Neutrophil (primary cell): Measurements from ENCODE around the gene TSPAN10.
A peak's percentile ranks its signal among the peaks of the same experiment; 100 is the strongest.

Source experiments
- H3K27ac ChIP-seq: fragments of 200-600 bp; sonication (generic); 2 replicates; pipeline ENCODE4 v1.5.1; 2016; ENCODE audit warnings: mild to moderate bottlenecking, moderate library complexity
- H3K27me3 ChIP-seq: fragments of 200-600 bp; sonication (generic); 2 replicates; pipeline ENCODE4 v1.6.0; 2016; ENCODE audit warnings: mild to moderate bottlenecking
- H3K36me3 ChIP-seq: fragments of 200-600 bp; sonication (generic); 2 replicates; pipeline ENCODE4 v1.5.1; 2017
- H3K4me1 ChIP-seq, 2 experiments: fragments of 200-600 bp in 1 of 2; sonication (generic) in 1 of 2; 1 replicate in 1 of 2; 2 replicates in 1 of 2; pipeline versions ENCODE4 v1.5.1 to v1.6.1; 2013 to 2016; ENCODE audit warnings: low read depth in 1 of 2, low read length in 1 of 2, mild to moderate bottlenecking in 1 of 2, moderate library complexity in 1 of 2; ENCODE audit not compliant: control insufficient read depth in 1 of 2, insufficient read depth in 1 of 2
- H3K4me3 ChIP-seq, 2 experiments: fragments of 200-600 bp in 1 of 2; sonication (generic) in 1 of 2; 1 replicate in 1 of 2; 2 replicates in 1 of 2; pipeline ENCODE4 v1.5.1; 2013 to 2016; ENCODE audit warnings: low read depth in 1 of 2, low read length in 1 of 2, mild to moderate bottlenecking in 1 of 2, moderate library complexity in 1 of 2
- H3K9me3 ChIP-seq: fragments of 200-600 bp; sonication (generic); 2 replicates; pipeline ENCODE4 v1.5.1; 2016
- TF ChIP-seq, protein P1 (sequence below): fragments of 200-600 bp; sonication (generic); IDR thresholded peaks from 2 replicates; pipeline ENCODE4 v1.5.1; 2016; ENCODE audit warnings: antibody characterized with exemption

TSPAN10 gene

DNA sequence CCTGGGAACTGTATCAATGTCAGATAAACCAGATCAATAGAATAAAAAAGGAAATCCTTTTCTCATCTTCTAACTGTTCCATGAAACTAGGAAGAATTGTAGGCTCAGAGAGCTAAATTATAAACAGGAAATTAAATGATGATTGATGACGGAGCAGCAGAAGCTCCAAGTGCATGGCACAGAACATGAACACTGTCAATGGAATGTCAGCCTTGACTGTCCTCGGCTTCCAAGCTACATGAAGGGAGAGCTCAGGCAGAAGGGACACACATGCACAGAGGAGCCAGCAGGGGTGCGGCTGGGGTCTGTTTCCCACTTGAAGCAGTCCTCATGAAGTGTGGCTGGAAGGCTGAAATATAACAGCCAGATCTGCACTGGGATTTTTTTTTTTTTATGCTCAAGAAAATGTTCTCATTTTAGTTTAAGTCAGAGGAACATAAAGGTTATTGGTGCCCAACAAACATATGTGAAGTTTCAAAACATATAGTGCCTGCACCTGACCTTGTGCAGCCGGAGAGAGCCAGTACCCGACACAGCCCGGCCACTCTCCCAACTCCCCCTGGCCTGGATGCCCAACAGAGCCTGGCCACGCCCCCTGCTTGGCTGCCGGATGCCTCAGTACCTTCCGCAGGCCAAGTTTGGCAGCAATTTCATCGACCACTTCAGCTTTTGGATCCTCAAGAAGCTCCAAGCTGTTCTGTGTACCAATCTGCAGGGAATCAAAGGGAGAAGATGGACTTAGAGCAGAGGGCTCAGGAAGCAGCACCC, 37.1 kb upstream of the TSPAN10 start:
- Histone ChIP-seq H3K4me3 (no peak overlapping the region), H3K4me1 (no peaks in the 10 kb centered on the region), H3K9me3 (no peaks in the 10 kb centered on the region), H3K27ac (no peak overlapping the region), H3K36me3 (peaks cover 89% of the 10 kb centered on the region), H3K27me3 (no peaks in the 10 kb centered on the region)
- TF ChIP-seq, protein P1, sequence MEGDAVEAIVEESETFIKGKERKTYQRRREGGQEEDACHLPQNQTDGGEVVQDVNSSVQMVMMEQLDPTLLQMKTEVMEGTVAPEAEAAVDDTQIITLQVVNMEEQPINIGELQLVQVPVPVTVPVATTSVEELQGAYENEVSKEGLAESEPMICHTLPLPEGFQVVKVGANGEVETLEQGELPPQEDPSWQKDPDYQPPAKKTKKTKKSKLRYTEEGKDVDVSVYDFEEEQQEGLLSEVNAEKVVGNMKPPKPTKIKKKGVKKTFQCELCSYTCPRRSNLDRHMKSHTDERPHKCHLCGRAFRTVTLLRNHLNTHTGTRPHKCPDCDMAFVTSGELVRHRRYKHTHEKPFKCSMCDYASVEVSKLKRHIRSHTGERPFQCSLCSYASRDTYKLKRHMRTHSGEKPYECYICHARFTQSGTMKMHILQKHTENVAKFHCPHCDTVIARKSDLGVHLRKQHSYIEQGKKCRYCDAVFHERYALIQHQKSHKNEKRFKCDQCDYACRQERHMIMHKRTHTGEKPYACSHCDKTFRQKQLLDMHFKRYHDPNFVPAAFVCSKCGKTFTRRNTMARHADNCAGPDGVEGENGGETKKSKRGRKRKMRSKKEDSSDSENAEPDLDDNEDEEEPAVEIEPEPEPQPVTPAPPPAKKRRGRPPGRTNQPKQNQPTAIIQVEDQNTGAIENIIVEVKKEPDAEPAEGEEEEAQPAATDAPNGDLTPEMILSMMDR, result no peak

DNA sequence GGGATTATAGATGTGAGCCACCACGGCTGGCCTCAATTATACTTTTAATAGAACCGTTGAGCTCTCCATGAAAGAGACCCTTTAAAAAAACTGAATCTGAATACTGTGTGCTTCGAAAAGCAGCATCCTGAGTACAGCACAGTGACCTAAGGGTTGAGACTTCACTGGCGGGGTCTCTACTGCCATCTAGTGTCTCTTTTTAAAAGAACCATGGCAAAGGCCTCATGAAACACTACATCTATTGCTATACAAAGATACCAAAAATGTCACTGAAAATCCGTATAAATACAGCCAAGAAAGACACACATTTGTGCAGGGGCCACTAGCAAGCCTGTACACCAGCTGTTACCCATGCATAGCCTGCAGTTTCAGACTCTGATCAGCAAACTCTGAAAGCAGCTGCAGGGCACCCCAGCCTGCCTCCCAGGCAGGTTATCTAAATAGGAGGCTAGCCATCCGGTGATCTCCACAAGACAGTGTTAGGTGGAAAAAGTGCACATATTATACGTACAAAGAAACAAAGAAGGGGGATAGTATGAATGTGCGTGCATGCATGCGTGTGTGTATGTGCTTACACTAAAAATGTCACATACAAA, 35.4 kb upstream of the TSPAN10 start:
- no peaks in the 10 kb centered on the region for H3K9me3 ChIP-seq
- no peak overlapping the region for H3K27ac ChIP-seq
- H3K36me3 ChIP-seq, result peaks cover 87% of the 10 kb centered on the region
- H3K27me3 ChIP-seq, result no peaks in the 10 kb centered on the region
- TF ChIP-seq, protein P1, result peak; percentile 61
- no peak overlapping the region for H3K4me3 ChIP-seq
- peaks cover 6 to 7% of the 10 kb centered on the region in 2 experiments for H3K4me1 ChIP-seq

DNA sequence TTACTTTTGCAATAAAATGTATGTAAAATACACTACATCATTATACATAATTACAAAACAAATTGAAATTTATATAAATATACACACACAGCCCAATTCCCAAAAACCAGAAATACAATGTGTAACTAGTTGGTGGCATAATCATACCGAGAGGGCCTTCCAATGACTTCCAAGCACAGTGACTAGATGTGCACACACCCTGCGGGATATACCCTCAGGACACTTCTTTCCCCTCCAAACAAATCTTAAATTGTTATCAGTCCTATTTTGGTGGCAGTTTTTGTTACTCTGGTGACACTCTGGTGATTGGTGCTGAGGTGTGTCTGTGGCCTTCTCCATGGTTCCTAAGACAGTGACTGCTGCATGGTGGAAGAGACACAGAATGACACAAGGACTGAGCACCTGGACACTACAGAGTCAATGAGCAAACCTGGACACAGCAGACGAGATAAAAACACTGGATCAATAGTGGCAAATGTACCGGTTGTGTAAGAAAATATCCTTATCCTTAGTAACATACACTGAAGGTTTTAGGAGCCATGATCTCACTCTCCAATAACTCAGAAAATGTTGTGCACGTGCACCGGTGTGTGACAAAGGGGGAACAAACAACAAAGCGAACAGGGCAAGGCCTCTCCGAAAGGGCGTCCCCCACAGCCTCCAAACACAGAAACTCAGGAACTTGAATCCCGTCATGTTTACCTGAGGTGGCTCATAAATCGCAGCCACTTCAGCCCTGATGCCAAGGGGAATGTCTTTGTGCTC, 33.0 kb upstream of the TSPAN10 start:
- Histone ChIP-seq H3K27ac (no peak overlapping the region), H3K36me3 (peaks cover 83% of the 10 kb centered on the region), H3K4me1 (peaks cover 29% of the 10 kb centered on the region in 2 experiments), H3K4me3 (no peak overlapping the region), H3K27me3 (no peaks in the 10 kb centered on the region), H3K9me3 (no peaks in the 10 kb centered on the region)
- TF ChIP-seq, protein P1, result no peak

DNA sequence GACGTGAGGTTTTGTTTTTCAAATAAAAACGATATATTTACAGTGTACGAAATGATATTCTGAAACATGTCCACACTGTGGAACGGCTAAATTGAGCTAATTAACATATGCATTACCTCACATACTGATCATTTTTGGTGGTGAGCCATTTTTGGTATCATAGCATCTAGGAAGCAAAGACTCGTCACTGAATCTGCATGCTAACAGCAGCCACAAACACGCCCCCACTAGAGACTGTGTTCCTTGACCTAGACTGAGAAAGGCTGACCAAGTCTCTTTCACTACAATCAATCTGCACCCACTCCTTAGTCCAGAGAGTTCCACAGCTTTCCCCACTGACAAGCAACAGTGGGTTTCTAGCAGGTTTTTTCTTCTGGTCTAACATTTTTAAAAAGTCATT, 29.6 kb upstream of the TSPAN10 start:
- Histone ChIP-seq H3K27ac (peak overlapping the region; percentile 68), H3K36me3 (peaks cover 71% of the 10 kb centered on the region), H3K4me1 (peaks cover 44% of the 10 kb centered on the region in 2 experiments), H3K27me3 (no peaks in the 10 kb centered on the region), H3K4me3 (no peak overlapping the region), H3K9me3 (no peaks in the 10 kb centered on the region)
- TF ChIP-seq, protein P1, result no peak

DNA sequence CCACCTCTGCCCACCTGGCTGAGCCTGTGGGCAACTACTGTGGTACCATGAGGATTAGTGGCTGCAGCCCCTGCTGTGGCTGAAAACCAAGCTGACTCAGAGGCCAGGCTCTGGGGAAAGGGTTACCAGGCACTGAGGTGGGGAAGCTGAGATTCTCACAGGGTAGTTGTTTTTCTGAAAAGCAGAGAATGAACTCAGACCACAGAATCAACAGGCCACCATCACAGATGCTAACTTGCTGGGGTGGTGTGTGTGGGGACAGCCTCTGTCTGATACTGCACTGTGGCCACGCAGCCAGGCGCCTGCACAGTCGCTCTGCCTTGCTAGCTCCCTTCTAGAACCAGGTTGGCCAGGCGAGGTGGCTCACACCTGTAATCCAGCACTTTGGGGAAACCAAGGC, 28.9 kb upstream of the TSPAN10 start:
- Histone ChIP-seq H3K27ac (peak overlapping the region; percentile 68), H3K4me3 (no peak overlapping the region), H3K27me3 (no peaks in the 10 kb centered on the region), H3K9me3 (no peaks in the 10 kb centered on the region), H3K36me3 (peaks cover 71% of the 10 kb centered on the region), H3K4me1 (peaks cover 44% of the 10 kb centered on the region in 2 experiments)
- TF ChIP-seq, protein P1, result no peak
